Panc1 (cell line): ENCODE measurements around the gene WIF1.

ENCODE experiments used
- SIN3A ChIP-seq: IDR thresholded peaks from 2 replicates; pipeline ENCODE4 v1.6.1; 2012; ENCODE audit warnings: low read depth, mild to moderate bottlenecking, low read length, moderate library complexity, borderline replicate concordance; ENCODE audit not compliant: insufficient read depth
- TCF7L2 ChIP-seq: IDR thresholded peaks from 2 replicates; pipeline ENCODE4 v1.6.1; 2011; ENCODE audit warnings: mild to moderate bottlenecking, low read depth, low read length, inconsistent platforms
- TF ChIP-seq, protein P1 (sequence below): fragments of 450-650 bp; IDR thresholded peaks from 2 replicates; pipeline ENCODE4 v1.5.1; 2017; ENCODE audit warnings: mild to moderate bottlenecking

GRCh38 chr12:65170209-65170881 is 49.2 kb upstream of the WIF1 start:
- TF ChIP-seq, protein P1, sequence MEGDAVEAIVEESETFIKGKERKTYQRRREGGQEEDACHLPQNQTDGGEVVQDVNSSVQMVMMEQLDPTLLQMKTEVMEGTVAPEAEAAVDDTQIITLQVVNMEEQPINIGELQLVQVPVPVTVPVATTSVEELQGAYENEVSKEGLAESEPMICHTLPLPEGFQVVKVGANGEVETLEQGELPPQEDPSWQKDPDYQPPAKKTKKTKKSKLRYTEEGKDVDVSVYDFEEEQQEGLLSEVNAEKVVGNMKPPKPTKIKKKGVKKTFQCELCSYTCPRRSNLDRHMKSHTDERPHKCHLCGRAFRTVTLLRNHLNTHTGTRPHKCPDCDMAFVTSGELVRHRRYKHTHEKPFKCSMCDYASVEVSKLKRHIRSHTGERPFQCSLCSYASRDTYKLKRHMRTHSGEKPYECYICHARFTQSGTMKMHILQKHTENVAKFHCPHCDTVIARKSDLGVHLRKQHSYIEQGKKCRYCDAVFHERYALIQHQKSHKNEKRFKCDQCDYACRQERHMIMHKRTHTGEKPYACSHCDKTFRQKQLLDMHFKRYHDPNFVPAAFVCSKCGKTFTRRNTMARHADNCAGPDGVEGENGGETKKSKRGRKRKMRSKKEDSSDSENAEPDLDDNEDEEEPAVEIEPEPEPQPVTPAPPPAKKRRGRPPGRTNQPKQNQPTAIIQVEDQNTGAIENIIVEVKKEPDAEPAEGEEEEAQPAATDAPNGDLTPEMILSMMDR = no peak
- no peak; the same call in 1 of the 2 replicates for TF ChIP-seq SIN3A
- TF ChIP-seq TCF7L2 = no peak
